ENCODE data around the gene CA10.
A peak's percentile ranks its signal among the peaks of the same experiment; 100 is the strongest.

CA10 gene

DNA sequence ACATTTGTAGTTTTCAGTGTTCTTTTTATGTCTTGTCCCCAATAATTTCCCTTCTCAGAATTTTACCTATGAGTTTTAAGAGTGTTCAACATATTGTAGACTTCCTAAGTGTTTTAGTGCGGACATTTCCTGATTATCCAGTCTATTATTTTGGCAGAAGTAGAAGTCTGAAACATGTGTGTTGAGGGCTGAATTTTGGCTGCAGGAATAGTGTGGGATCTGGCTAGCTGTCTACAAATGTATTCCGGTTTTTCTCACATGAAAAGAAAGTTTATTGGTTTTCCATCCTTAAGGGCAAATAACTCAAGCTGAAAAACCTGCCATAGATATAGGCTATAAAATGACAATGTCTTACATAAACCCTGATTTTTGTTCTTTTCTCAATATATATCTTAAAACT, 33.0 kb upstream of the CA10 start:
- no peak overlapping the region for H2AK5ac ChIP-seq (ENCODE audit: low read depth, low read length)
- no peaks in the 10 kb centered on the region for H3K9me3 ChIP-seq (replicated peaks in 1 of 2; ENCODE audit: control insufficient read depth in 2 of 2, insufficient read depth in 1 of 2, low read depth in 1 of 2, low read length in 2 of 2)
- H2BK120ac ChIP-seq (ENCODE audit: low read depth, low read length), result no peak overlapping the region
- no peaks in the 10 kb centered on the region for H3K36me3 ChIP-seq (replicated peaks in 1 of 2; ENCODE audit: control insufficient read depth in 2 of 2, insufficient read depth in 2 of 2, low read length in 2 of 2)
- H3K18ac ChIP-seq (ENCODE audit: low read length), result no peak overlapping the region
- no peaks in the 10 kb centered on the region for H3K4me1 ChIP-seq (ENCODE audit: control insufficient read depth in 2 of 2, insufficient read depth in 1 of 2, low read depth in 1 of 2, low read length in 2 of 2)
- no peak overlapping the region for H3K27ac ChIP-seq (replicated peaks; ENCODE audit: low read length)
- H3K4ac ChIP-seq (ENCODE audit: low read length), result no peak overlapping the region
- H3K9ac ChIP-seq (ENCODE audit: low read depth, low read length, poor library complexity), result no peak overlapping the region
- H2AFZ ChIP-seq (ENCODE audit: low read length), result no peak overlapping the region
- peaks cover 2% of the 10 kb centered on the region for H3K79me1 ChIP-seq (ENCODE audit: low read depth, low read length)
- H3K14ac ChIP-seq (ENCODE audit: low read length), result no peak overlapping the region
- H2BK5ac ChIP-seq (ENCODE audit: low read length), result no peak overlapping the region
- DNase-seq (ENCODE audit: low spot score), result no peak
- no peak overlapping the region for H3K4me2 ChIP-seq (ENCODE audit: insufficient read depth, low read length, poor library complexity, severe bottlenecking)
- no peak overlapping the region for H3K4me3 ChIP-seq (ENCODE audit: low read length in 2 of 2)
- H3K23ac ChIP-seq (ENCODE audit: low read depth, low read length, poor library complexity), result no peak overlapping the region
- H3K27me3 ChIP-seq (ENCODE audit: control insufficient read depth in 3 of 3, insufficient read depth in 3 of 3, low read depth in 1 of 3, low read length in 3 of 3), result no peaks in the 10 kb centered on the region
- no peak overlapping the region for H4K91ac ChIP-seq (ENCODE audit: low read depth, low read length, poor library complexity)
- no peak overlapping the region for H2BK15ac ChIP-seq (ENCODE audit: low read length)
- no peak overlapping the region for H4K8ac ChIP-seq (ENCODE audit: low read depth, low read length)
- no peak overlapping the region for H2BK12ac ChIP-seq (ENCODE audit: low read length)
- no CpG with 5 or more reads among the region's 2 CpGs for WGBS, 2 donors (ENCODE audit: extremely low coverage in 2 of 2, insufficient read length in 2 of 2, insufficient replicate concordance in 1 of 2)

DNA sequence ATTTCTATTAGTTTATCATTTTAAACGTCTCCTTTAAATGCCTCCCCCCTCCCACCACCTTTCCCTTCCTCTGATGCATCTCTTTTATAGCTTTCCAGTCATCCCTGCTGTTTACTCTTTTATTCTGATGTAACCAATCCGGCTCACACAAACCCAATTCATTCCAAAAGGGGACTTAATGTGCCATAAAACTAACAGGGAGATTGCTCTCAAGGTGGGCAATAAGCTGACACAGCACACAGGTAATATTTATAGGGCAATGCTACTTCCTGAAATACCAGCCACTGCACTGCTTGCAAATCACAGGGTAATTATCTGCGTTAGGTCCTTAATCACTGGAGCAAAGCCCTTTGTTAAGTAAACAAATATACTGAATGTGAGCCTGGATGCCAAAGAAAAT, 23.3 kb upstream of the CA10 start:
- Histone ChIP-seq H3K79me1 (ENCODE audit: low read depth, low read length) (no peaks in the 10 kb centered on the region), H2BK12ac (ENCODE audit: low read length) (no peak overlapping the region), H2BK5ac (ENCODE audit: low read length) (no peak overlapping the region), H3K18ac (ENCODE audit: low read length) (no peak overlapping the region), H3K14ac (ENCODE audit: low read length) (no peak overlapping the region), H2AFZ (ENCODE audit: low read length) (no peak overlapping the region), H3K9ac (ENCODE audit: low read depth, low read length, poor library complexity) (no peak overlapping the region), H3K23ac (ENCODE audit: low read depth, low read length, poor library complexity) (no peak overlapping the region), H3K27ac (replicated peaks; ENCODE audit: low read length) (no peak overlapping the region), H3K4ac (ENCODE audit: low read length) (no peak overlapping the region), H3K27me3 (ENCODE audit: control insufficient read depth in 3 of 3, insufficient read depth in 3 of 3, low read depth in 1 of 3, low read length in 3 of 3) (no peaks in the 10 kb centered on the region), H3K4me3 (ENCODE audit: low read length in 2 of 2) (no peak overlapping the region), H4K91ac (ENCODE audit: low read depth, low read length, poor library complexity) (no peak overlapping the region), H3K9me3 (replicated peaks in 1 of 2; ENCODE audit: control insufficient read depth in 2 of 2, insufficient read depth in 1 of 2, low read depth in 1 of 2, low read length in 2 of 2) (no peaks in the 10 kb centered on the region), H3K4me2 (ENCODE audit: insufficient read depth, low read length, poor library complexity, severe bottlenecking) (no peak overlapping the region), H2AK5ac (ENCODE audit: low read depth, low read length) (no peak overlapping the region), H3K36me3 (replicated peaks in 1 of 2; ENCODE audit: control insufficient read depth in 2 of 2, insufficient read depth in 2 of 2, low read length in 2 of 2) (no peaks in the 10 kb centered on the region), H2BK15ac (ENCODE audit: low read length) (no peak overlapping the region), H4K8ac (ENCODE audit: low read depth, low read length) (no peak overlapping the region), H3K4me1 (ENCODE audit: control insufficient read depth in 2 of 2, insufficient read depth in 1 of 2, low read depth in 1 of 2, low read length in 2 of 2) (peaks cover 0 to 1% of the 10 kb centered on the region in 2 donors), H2BK120ac (ENCODE audit: low read depth, low read length) (no peak overlapping the region)
- no peak for DNase-seq (ENCODE audit: low spot score)
- no CpG with 5 or more reads among the region's 3 CpGs for WGBS, 2 donors (ENCODE audit: extremely low coverage in 2 of 2, insufficient read length in 2 of 2, insufficient replicate concordance in 1 of 2)

- no CpG with 5 or more reads among the region's 5 CpGs for WGBS, 2 donors (ENCODE audit: extremely low coverage in 2 of 2, insufficient read length in 2 of 2, insufficient replicate concordance in 1 of 2)
- DNase-seq (ENCODE audit: low spot score), result no peak
- no peak overlapping the region for H2BK12ac ChIP-seq (ENCODE audit: low read length)
- no peak overlapping the region for H3K27ac ChIP-seq (replicated peaks; ENCODE audit: low read length)
- H4K91ac ChIP-seq (ENCODE audit: low read depth, low read length, poor library complexity), result no peak overlapping the region
- H2AFZ ChIP-seq (ENCODE audit: low read length), result no peak overlapping the region
- H2BK15ac ChIP-seq (ENCODE audit: low read length), result no peak overlapping the region
- H3K4me3 ChIP-seq (ENCODE audit: low read length in 2 of 2), result no peak overlapping the region
- H3K23ac ChIP-seq (ENCODE audit: low read depth, low read length, poor library complexity), result no peak overlapping the region
- H2BK5ac ChIP-seq (ENCODE audit: low read length), result no peak overlapping the region
- H3K79me1 ChIP-seq (ENCODE audit: low read depth, low read length), result no peaks in the 10 kb centered on the region
- no peak overlapping the region for H3K18ac ChIP-seq (ENCODE audit: low read length)
- no peak overlapping the region for H2AK5ac ChIP-seq (ENCODE audit: low read depth, low read length)
- H4K8ac ChIP-seq (ENCODE audit: low read depth, low read length), result no peak overlapping the region
- H3K9me3 ChIP-seq (replicated peaks in 1 of 2; ENCODE audit: control insufficient read depth in 2 of 2, insufficient read depth in 1 of 2, low read depth in 1 of 2, low read length in 2 of 2), result no peaks in the 10 kb centered on the region
- H3K4ac ChIP-seq (ENCODE audit: low read length), result no peak overlapping the region
- no peak overlapping the region for H3K4me2 ChIP-seq (ENCODE audit: insufficient read depth, low read length, poor library complexity, severe bottlenecking)
- H3K36me3 ChIP-seq (replicated peaks in 1 of 2; ENCODE audit: control insufficient read depth in 2 of 2, insufficient read depth in 2 of 2, low read length in 2 of 2), result no peaks in the 10 kb centered on the region
- H3K9ac ChIP-seq (ENCODE audit: low read depth, low read length, poor library complexity), result no peak overlapping the region
- no peaks in the 10 kb centered on the region for H3K27me3 ChIP-seq (ENCODE audit: control insufficient read depth in 3 of 3, insufficient read depth in 3 of 3, low read depth in 1 of 3, low read length in 3 of 3)
- H2BK120ac ChIP-seq (ENCODE audit: low read depth, low read length), result no peak overlapping the region
- H3K14ac ChIP-seq (ENCODE audit: low read length), result no peak overlapping the region
- H3K4me1 ChIP-seq (ENCODE audit: control insufficient read depth in 2 of 2, insufficient read depth in 1 of 2, low read depth in 1 of 2, low read length in 2 of 2), result peaks cover 0 to 1% of the 10 kb centered on the region in 2 donors
These were observed 19.5 kb upstream of the CA10 start for GRCh38 chr17:52178012-52178411.

- WGBS, 2 donors (ENCODE audit: extremely low coverage in 2 of 2, insufficient read length in 2 of 2, insufficient replicate concordance in 1 of 2), result no CpG with 5 or more reads among the region's 1 CpG
- no peaks in the 10 kb centered on the region for H3K9me3 ChIP-seq (replicated peaks in 1 of 2; ENCODE audit: control insufficient read depth in 2 of 2, insufficient read depth in 1 of 2, low read depth in 1 of 2, low read length in 2 of 2)
- no peak overlapping the region for H3K14ac ChIP-seq (ENCODE audit: low read length)
These were observed 12.6 kb upstream of the CA10 start for GRCh38 chr17:52170963-52171572.

More at GRCh38 chr17:52170963-52171572, 12.6 kb upstream of the CA10 start:
- Histone ChIP-seq H3K4me2 (ENCODE audit: insufficient read depth, low read length, poor library complexity, severe bottlenecking) (no peak overlapping the region), H3K27ac (replicated peaks; ENCODE audit: low read length) (no peak overlapping the region), H2AK5ac (ENCODE audit: low read depth, low read length) (no peak overlapping the region), H3K23ac (ENCODE audit: low read depth, low read length, poor library complexity) (no peak overlapping the region), H2BK120ac (ENCODE audit: low read depth, low read length) (no peak overlapping the region), H2BK5ac (ENCODE audit: low read length) (no peak overlapping the region), H3K27me3 (ENCODE audit: control insufficient read depth in 3 of 3, insufficient read depth in 3 of 3, low read depth in 1 of 3, low read length in 3 of 3) (no peaks in the 10 kb centered on the region), H3K4me3 (ENCODE audit: low read length in 2 of 2) (no peak overlapping the region), H3K18ac (ENCODE audit: low read length) (no peak overlapping the region), H4K8ac (ENCODE audit: low read depth, low read length) (no peak overlapping the region), H2AFZ (ENCODE audit: low read length) (no peak overlapping the region), H2BK15ac (ENCODE audit: low read length) (no peak overlapping the region), H3K4ac (ENCODE audit: low read length) (no peak overlapping the region), H2BK12ac (ENCODE audit: low read length) (no peak overlapping the region), H3K4me1 (ENCODE audit: control insufficient read depth in 2 of 2, insufficient read depth in 1 of 2, low read depth in 1 of 2, low read length in 2 of 2) (no peaks in the 10 kb centered on the region), H3K9ac (ENCODE audit: low read depth, low read length, poor library complexity) (no peak overlapping the region), H4K91ac (ENCODE audit: low read depth, low read length, poor library complexity) (no peak overlapping the region), H3K79me1 (ENCODE audit: low read depth, low read length) (no peaks in the 10 kb centered on the region), H3K36me3 (replicated peaks in 1 of 2; ENCODE audit: control insufficient read depth in 2 of 2, insufficient read depth in 2 of 2, low read length in 2 of 2) (no peaks in the 10 kb centered on the region)
- peak; percentile 21 for DNase-seq (ENCODE audit: low spot score)
